Uterus (tissue), 2 donors: ENCODE results near the gene LACTB.

Experiments
- CTCF ChIP-seq, 4 experiments: fragments of 200-600 bp in 2 of 4; fragments of 450-650 bp in 2 of 4; sonication (generic) in 2 of 4; IDR thresholded peaks; one replicate each; pipeline ENCODE4 v1.5.1; 2016 to 2019; ENCODE audit warnings: antibody characterized with exemption in 4 of 4, mild to moderate bottlenecking in 2 of 4, moderate library complexity in 1 of 4
- POLR2A ChIP-seq, 2 donors: fragments of 450-650 bp; IDR thresholded peaks; one replicate each; pipeline ENCODE4 v1.6.1; 2016; ENCODE audit warnings: antibody characterized with exemption in 2 of 2, mild to moderate bottlenecking in 1 of 2, moderate library complexity in 1 of 2

GRCh38 chr15:63088533-63089245 is 33.0 kb upstream of the LACTB start:
- TF ChIP-seq CTCF (IDR thresholded peaks at IDR 0.05), result no peak
- no peak for TF ChIP-seq POLR2A (IDR thresholded peaks at IDR 0.05)
